AG04449 (cell line): ENCODE results near the gene TCF7L2.
A peak's percentile ranks its signal among the peaks of the same experiment; 100 is the strongest.

Source experiments
- CTCF ChIA-PET: fragments of 350-600 bp; formaldehyde crosslinking; extraction: SDS; loops from one replicate; lab custom pipeline; 2021; ENCODE audit warnings: antibody characterized with exemption; lab: Yijun Ruan, JAX
- POLR2A ChIA-PET: fragments of 400-600, 350-600 bp; formaldehyde crosslinking; extraction: SDS; loops from one replicate; lab custom pipeline; 2020; ENCODE audit warnings: antibody characterized with exemption, inconsistent platforms; lab: Yijun Ruan, JAX
- DNase-seq: peaks from one replicate; pipeline ENCODE4 v3.0.0-alpha.2; 2010; ENCODE audit warnings: low read depth, low spot score
- H3K4me3 ChIP-seq: 2 replicates; pipeline ENCODE4 v1.5.1; 2011; ENCODE audit warnings: low read depth, mild to moderate bottlenecking, control low read depth, low read length
- TF ChIP-seq, protein P1 (sequence below): IDR thresholded peaks from one replicate; pipeline ENCODE4 v1.5.1; 2011; ENCODE audit warnings: mild to moderate bottlenecking, moderate library complexity, low read length, control low read depth, inconsistent platforms; ENCODE audit not compliant: insufficient read depth; ENCODE audit errors: missing control alignments

TCF7L2 gene

GRCh38 chr10:113131613-113132261, 181.7 kb downstream of the TCF7L2 start:
- ChIA-PET CTCF (interaction anchor here (0.7 to 3.2 kb wide), 7 partner anchors 11 to 431 kb away, joined by 3 to 12 read pairs (median 3); no protein-coding TSS in a partner anchor), POLR2A (no interaction called here)
- TF ChIP-seq, protein P1, sequence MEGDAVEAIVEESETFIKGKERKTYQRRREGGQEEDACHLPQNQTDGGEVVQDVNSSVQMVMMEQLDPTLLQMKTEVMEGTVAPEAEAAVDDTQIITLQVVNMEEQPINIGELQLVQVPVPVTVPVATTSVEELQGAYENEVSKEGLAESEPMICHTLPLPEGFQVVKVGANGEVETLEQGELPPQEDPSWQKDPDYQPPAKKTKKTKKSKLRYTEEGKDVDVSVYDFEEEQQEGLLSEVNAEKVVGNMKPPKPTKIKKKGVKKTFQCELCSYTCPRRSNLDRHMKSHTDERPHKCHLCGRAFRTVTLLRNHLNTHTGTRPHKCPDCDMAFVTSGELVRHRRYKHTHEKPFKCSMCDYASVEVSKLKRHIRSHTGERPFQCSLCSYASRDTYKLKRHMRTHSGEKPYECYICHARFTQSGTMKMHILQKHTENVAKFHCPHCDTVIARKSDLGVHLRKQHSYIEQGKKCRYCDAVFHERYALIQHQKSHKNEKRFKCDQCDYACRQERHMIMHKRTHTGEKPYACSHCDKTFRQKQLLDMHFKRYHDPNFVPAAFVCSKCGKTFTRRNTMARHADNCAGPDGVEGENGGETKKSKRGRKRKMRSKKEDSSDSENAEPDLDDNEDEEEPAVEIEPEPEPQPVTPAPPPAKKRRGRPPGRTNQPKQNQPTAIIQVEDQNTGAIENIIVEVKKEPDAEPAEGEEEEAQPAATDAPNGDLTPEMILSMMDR = no peak
- DNase-seq = peak; percentile 55
- H3K4me3 ChIP-seq = no peak overlapping the region

GRCh38 chr10:113132591-113133121, 182.6 kb downstream of the TCF7L2 start:
- ChIA-PET CTCF (interaction anchor here (0.9 to 3.2 kb wide), 5 partner anchors 10 to 430 kb away, joined by 3 to 12 read pairs (median 3); no protein-coding TSS in a partner anchor), POLR2A (no interaction called here)
- H3K4me3 ChIP-seq = no peak overlapping the region
- DNase-seq = peak; percentile 19
- TF ChIP-seq, protein P1 = no peak

- H3K4me3 ChIP-seq = no peak overlapping the region
- TF ChIP-seq, protein P1 = no peak
- POLR2A ChIA-PET = no interaction called here
- DNase-seq = peak; percentile 76
- CTCF ChIA-PET = interaction anchor here (0.9 to 3.2 kb wide), 5 partner anchors 9 to 662 kb away, joined by 3 to 14 read pairs (median 4); no protein-coding TSS in a partner anchor
Observed at GRCh38 chr10:113133497-113134115, 183.6 kb downstream of the TCF7L2 start.

GRCh38 chr10:113135025-113135424, 185.0 kb downstream of the TCF7L2 start:
- no peak overlapping the region for H3K4me3 ChIP-seq
- POLR2A ChIA-PET = no interaction called here
- no peak for DNase-seq
- TF ChIP-seq, protein P1 = no peak
- CTCF ChIA-PET = interaction anchor here (1.5 to 3.2 kb wide), 3 partner anchors 7 to 250 kb away, joined by 7 to 14 read pairs (median 11); no protein-coding TSS in a partner anchor

DNA sequence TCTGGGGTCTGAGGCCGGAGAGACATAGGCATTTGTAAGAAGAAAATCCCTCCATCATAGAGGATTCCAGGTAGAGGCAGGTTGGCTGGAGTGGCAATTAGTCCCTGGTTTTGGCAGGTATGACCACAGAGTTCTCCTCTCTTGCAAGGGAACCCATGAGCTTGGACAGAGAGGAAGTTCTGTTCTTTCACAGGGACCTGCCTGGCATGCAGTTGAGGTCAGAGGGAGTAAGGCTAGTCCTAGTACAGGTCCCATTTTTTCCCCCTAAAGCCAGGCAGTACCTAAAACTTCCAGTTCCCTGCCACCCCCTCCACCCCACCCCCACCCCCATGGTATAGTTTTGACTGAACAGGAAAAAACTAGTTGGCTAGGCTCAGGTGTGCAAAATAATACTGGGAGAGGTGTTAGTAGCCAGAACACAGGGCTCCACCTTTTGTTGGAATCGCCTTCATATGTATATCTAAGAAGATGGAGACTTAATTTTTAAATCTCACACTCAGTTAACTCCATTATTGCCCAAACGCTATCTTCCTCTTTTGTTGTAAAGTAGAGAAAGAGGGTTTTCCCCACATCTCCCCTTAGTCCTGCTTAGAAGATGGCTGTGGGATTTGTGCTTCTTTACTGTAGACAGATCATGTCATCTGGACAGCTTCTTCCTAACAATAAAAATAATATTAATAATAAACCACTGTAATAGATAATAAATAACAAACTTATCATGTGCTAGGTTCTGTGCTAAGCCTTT, 188.1 kb downstream of the TCF7L2 start:
- no peak for DNase-seq
- no peak overlapping the region for H3K4me3 ChIP-seq
- ChIA-PET CTCF (interaction anchor here (1.4 to 1.5 kb wide), 3 partner anchors 247 to 662 kb away, joined by 4 to 7 read pairs (median 4); no protein-coding TSS in a partner anchor), POLR2A (no interaction called here)
- TF ChIP-seq, protein P1 = no peak
